ENCODE measurements around the gene ZCCHC4.

DNA sequence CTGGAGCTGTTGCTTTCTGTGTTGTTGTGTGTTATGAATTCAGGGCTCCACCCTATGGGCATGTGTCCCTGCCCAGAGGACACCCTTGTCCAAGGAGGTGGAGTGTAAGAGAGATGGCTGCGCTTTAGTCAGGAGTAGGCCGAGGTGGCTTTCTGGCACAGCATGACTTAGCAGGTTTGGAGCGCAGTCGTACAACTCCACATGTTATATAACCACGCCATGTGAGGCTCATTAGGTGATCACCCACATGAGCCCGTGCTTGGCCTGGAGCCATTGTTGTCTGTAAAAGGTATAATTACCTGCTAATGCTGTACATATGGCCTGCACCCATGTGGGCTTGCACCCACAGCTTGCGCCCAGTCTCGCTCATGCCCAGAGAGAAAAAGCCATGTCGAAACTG, 48.7 kb downstream of the ZCCHC4 start:
- TF ChIP-seq, protein P1, sequence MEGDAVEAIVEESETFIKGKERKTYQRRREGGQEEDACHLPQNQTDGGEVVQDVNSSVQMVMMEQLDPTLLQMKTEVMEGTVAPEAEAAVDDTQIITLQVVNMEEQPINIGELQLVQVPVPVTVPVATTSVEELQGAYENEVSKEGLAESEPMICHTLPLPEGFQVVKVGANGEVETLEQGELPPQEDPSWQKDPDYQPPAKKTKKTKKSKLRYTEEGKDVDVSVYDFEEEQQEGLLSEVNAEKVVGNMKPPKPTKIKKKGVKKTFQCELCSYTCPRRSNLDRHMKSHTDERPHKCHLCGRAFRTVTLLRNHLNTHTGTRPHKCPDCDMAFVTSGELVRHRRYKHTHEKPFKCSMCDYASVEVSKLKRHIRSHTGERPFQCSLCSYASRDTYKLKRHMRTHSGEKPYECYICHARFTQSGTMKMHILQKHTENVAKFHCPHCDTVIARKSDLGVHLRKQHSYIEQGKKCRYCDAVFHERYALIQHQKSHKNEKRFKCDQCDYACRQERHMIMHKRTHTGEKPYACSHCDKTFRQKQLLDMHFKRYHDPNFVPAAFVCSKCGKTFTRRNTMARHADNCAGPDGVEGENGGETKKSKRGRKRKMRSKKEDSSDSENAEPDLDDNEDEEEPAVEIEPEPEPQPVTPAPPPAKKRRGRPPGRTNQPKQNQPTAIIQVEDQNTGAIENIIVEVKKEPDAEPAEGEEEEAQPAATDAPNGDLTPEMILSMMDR (IDR thresholded peaks at IDR 0.05; ENCODE audit: low read depth, low read length): no peak
- TF ChIP-seq MYC (IDR thresholded peaks at IDR 0.05; ENCODE audit: low read depth, low read length) (no peak), POLR2A (IDR thresholded peaks at IDR 0.05; ENCODE audit: extremely low read depth, insufficient read length) (no peak)

All from NB4 (cell line).